HEK293T (cell line): ENCODE results near the gene ATG14.
"Not testable (repeated sequence)": the region's sequence is repeated elsewhere in the genome, so short reads cannot be mapped to it uniquely, and the experiment has no call there.

Source experiments
- CTCF ChIA-PET: fragments of 350-600 bp; formaldehyde crosslinking; extraction: SDS; loops from one replicate; lab custom pipeline; 2021; ENCODE audit warnings: antibody characterized with exemption, inconsistent platforms; lab: Yijun Ruan, JAX
- POLR2A ChIA-PET: fragments of 350-600 bp; formaldehyde crosslinking; extraction: SDS; loops from one replicate; lab custom pipeline; 2020; ENCODE audit warnings: antibody characterized with exemption, inconsistent platforms; lab: Yijun Ruan, JAX
- DNase-seq: peaks from one replicate; pipeline ENCODE4 v3.0.0; 2012; ENCODE audit warnings: mixed read lengths; ENCODE audit errors: extremely low spot score
- ARNT ChIP-seq: fragments of 450-650 bp; IDR thresholded peaks from 2 replicates; pipeline ENCODE4 v1.6.1; 2017; ENCODE audit warnings: mild to moderate bottlenecking
- BHLHE40 ChIP-seq: fragments of 450-650 bp; IDR thresholded peaks from 2 replicates; pipeline ENCODE4 v1.6.1; 2016; ENCODE audit warnings: mild to moderate bottlenecking, moderate library complexity, borderline replicate concordance
- CTBP1 ChIP-seq: fragments of 450-650 bp; IDR thresholded peaks from 2 replicates; pipeline ENCODE4 v1.6.1; 2016; ENCODE audit warnings: borderline replicate concordance
- ELF4 ChIP-seq: fragments of 450-650 bp; IDR thresholded peaks from 2 replicates; pipeline ENCODE4 v1.6.1; 2017; ENCODE audit warnings: antibody characterized with exemption
- FOXA1 ChIP-seq: fragments of 450-650 bp; IDR thresholded peaks from 2 replicates; pipeline ENCODE4 v1.6.1; 2016; ENCODE audit warnings: mild to moderate bottlenecking
- FOXK2 ChIP-seq: fragments of 450-650 bp; IDR thresholded peaks from 2 replicates; pipeline ENCODE4 v1.6.1; 2016; ENCODE audit warnings: mild to moderate bottlenecking
- FOXM1 ChIP-seq: fragments of 450-650 bp; IDR thresholded peaks from 2 replicates; pipeline ENCODE4 v1.6.1; 2017; ENCODE audit warnings: mild to moderate bottlenecking, borderline replicate concordance
- HDGF ChIP-seq: fragments of 450-650 bp; IDR thresholded peaks from 2 replicates; pipeline ENCODE4 v1.6.1; 2017; ENCODE audit warnings: antibody characterized with exemption, borderline replicate concordance
- L3MBTL2 ChIP-seq: fragments of 450-650 bp; conservative IDR thresholded peaks from 2 replicates; pipeline ENCODE4 v1.6.1; 2016; ENCODE audit warnings: mild to moderate bottlenecking
- LEF1 ChIP-seq: fragments of 450-650 bp; IDR thresholded peaks from 2 replicates; pipeline ENCODE4 v1.6.1; 2017; ENCODE audit warnings: mild to moderate bottlenecking, borderline replicate concordance
- NFRKB ChIP-seq: fragments of 450-650 bp; IDR thresholded peaks from 2 replicates; pipeline ENCODE4 v1.6.1; 2016; ENCODE audit warnings: mild to moderate bottlenecking, moderate library complexity
- SP1 ChIP-seq: fragments of 450-650 bp; IDR thresholded peaks from 2 replicates; pipeline ENCODE4 v1.6.1; 2017
- SUZ12 ChIP-seq: fragments of 450-650 bp; IDR thresholded peaks from 2 replicates; pipeline ENCODE4 v1.6.1; 2016; ENCODE audit warnings: mild to moderate bottlenecking
- TARDBP ChIP-seq: fragments of 450-650 bp; IDR thresholded peaks from 2 replicates; pipeline ENCODE4 v1.6.1; 2016
- ZNF384 ChIP-seq: fragments of 450-650 bp; IDR thresholded peaks from 2 replicates; pipeline ENCODE4 v1.6.1; 2016
- TF ChIP-seq, protein P1 (sequence below): fragments of 450-650 bp; IDR thresholded peaks from 2 replicates; pipeline ENCODE4 v1.6.1; 2016

The ATG14 gene

DNA sequence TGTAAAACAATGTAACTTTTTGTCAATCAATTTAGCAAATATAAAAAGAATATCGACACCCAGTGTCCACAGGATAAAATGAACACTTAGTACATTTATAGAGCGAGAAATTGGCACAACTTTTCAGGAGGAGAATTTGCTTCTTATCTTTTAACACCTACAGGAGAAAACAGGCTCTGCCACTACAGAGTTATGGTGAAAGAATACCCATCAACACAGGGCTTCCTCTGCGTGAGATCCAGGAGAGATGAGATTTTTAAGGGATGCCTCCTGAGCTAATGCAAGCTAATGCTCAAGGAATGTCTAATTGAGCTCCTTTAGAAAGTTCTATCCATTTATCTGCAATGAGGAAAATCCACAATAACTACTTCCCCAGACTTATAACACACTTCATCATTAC lies 21.0 kb upstream of the ATG14 start:
- no peak for TF ChIP-seq FOXK2
- TF ChIP-seq ZNF384, result no peak
- no peak for TF ChIP-seq ARNT
- TF ChIP-seq, protein P1, sequence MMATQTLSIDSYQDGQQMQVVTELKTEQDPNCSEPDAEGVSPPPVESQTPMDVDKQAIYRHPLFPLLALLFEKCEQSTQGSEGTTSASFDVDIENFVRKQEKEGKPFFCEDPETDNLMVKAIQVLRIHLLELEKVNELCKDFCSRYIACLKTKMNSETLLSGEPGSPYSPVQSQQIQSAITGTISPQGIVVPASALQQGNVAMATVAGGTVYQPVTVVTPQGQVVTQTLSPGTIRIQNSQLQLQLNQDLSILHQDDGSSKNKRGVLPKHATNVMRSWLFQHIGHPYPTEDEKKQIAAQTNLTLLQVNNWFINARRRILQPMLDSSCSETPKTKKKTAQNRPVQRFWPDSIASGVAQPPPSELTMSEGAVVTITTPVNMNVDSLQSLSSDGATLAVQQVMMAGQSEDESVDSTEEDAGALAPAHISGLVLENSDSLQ, result no peak
- no peak for TF ChIP-seq L3MBTL2
- TF ChIP-seq BHLHE40, result no peak
- TF ChIP-seq LEF1, result no peak
- TF ChIP-seq CTBP1, result no peak
- no peak for TF ChIP-seq NFRKB
- no peak for TF ChIP-seq FOXA1
- no peak for TF ChIP-seq ELF4
- TF ChIP-seq SUZ12, result no peak
- TF ChIP-seq FOXM1, result no peak
- POLR2A ChIA-PET, result no interaction called here
- CTCF ChIA-PET, result no interaction called here
- DNase-seq, result no peak

DNA sequence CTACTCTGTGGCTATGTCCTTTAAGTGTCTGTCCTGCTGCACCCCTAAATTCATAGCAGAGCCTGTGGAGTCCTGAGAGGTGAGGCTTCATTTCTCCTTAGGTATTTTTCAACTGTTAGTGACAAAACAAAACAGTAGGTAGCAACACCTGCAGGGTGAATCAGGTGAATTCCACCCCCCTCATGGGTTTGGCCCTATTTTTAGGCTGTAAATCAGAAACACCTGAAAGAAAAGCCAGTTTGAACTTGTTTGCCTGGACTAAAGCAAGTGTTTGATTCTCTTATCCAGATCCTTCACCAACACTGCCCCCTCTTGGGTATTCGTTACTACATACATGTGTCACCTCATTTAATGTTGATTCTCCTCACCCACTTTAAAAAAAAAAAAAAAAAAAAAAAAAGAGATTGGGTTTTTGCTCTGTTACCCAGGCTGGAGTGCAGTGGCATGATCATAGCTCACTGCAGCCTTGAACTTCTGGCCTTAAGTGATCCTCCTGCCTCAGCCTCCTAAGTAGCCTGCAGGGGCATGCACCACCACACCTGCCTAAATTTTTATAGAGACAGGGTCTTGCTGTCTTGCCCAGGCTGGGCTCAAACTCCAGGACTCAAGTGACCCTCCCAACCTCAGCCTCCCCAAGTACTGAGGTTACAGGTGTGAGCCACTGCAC lies 18.5 kb upstream of the ATG14 start:
- peak; percentile 44 for DNase-seq
- CTCF ChIA-PET, result interaction anchor here (0.6 kb wide), 1 partner anchor 59 kb away, joined by 3 read pairs; no protein-coding TSS in a partner anchor
- POLR2A ChIA-PET, result no interaction called here
- TF ChIP-seq ZNF384, result peak; percentile 88
- TF ChIP-seq, protein P1, result no peak

DNA sequence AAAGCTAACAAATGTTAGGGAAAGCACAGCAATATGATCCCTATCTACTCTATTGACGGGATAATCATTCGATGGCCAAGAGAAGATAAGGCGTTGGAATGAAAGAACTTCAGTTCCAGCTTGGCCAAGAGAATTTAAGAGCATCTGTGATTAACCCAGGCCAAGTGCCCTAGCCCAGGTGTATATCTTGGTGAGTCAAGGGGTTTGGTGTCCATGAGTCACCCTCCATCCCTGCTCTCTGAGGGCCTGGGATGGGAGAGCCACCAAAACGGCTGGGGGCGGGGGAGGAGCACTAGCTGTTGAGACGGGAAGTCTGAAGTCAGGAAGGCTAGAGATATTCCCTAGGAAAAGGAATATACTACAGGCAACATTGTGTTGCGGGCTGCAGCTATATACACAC lies 15.8 kb upstream of the ATG14 start:
- TF ChIP-seq ZNF384 (no peak), SP1 (no peak)
- CTCF ChIA-PET, result interaction anchor here (0.7 to 2.6 kb wide), 4 partner anchors 10 to 19 kb away, joined by 4 to 13 read pairs (median 6); no protein-coding TSS in a partner anchor
- POLR2A ChIA-PET, result interaction anchor here (1.7 kb wide), 1 partner anchor 16 kb away, joined by 11 read pairs; the partner anchor contains the start of gene ATG14
- no peak for DNase-seq

DNA sequence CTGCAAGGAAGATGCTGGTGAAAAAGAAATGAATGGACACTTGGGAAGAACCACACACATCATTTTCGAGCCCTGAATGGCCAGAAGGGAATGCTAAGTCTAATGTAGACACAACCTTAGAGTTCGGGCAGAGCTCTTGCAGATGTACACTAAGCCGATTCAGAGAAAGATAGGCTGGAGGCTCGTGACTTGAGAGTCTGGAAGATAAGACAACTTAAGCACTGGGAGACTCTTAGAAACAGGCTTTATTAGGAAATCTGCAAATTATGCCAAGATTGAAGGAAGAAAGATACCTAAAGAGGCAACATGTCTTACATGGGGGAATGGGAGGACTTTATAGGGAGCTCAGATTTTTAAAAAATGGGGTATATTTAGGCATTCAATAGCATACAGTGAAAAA lies 15.3 kb upstream of the ATG14 start:
- POLR2A ChIA-PET, result interaction anchor here (1.7 kb wide), 1 partner anchor 15 kb away, joined by 11 read pairs; the partner anchor contains the start of gene ATG14

DNA sequence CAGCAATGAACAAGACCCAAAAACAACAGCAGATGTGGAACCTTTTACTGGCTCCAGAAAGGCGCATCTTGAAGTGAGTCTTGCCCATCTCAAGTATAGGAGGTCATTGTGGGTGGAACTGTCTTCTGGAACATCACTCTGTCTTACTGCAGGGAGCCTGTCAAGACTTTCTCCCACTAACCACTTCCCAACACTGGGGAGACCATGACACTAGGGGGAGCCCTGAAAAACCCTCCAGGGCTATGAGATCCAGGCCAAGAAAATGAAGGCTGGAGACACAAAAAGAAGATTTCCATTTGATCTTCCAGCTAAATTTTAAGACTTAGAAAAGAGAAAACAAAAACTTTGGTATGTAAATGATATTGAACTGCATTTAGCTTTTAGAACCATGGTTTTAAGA lies 13.5 kb upstream of the ATG14 start:
- no peak for DNase-seq
- no peak for TF ChIP-seq FOXK2
- TF ChIP-seq FOXA1, result no peak
- no peak for TF ChIP-seq ARNT
- POLR2A ChIA-PET, result no interaction called here
- CTCF ChIA-PET, result interaction anchor here (0.6 to 2.3 kb wide), 4 partner anchors 9 to 366 kb away, joined by 3 to 8 read pairs (median 4); no protein-coding TSS in a partner anchor

More for the DNA sequence above, 15.3 kb upstream of the ATG14 start:
- TF ChIP-seq NFRKB (no peak), ZNF384 (no peak), HDGF (no peak), ARNT (no peak), FOXA1 (no peak), SUZ12 (no peak), CTBP1 (no peak), ELF4 (no peak), SP1 (no peak), FOXM1 (no peak), FOXK2 (no peak), TARDBP (no peak), LEF1 (no peak), L3MBTL2 (no peak), BHLHE40 (no peak)
- TF ChIP-seq, protein P1, result no peak
- CTCF ChIA-PET, result interaction anchor here (0.7 to 2.6 kb wide), 3 partner anchors 10 to 13 kb away, joined by 4 to 13 read pairs (median 5); no protein-coding TSS in a partner anchor
- DNase-seq, result no peak

DNA sequence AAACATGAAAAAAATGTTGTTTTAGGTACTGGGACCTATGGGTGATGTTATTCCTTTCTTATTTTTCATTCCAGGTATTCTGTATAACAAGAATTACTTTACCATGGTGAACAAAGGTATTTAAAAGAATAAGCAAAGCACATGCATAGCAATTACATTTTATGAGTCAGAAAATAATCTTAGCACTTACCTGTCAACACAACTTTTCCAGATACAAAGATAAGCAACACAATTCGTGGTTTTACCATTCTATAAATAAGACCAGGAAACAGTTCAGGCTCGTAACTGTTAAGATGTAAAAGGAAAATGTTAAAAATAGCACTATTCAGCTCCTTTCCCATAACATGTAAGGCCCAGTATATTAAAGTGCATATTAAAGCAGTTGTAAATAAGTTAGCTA lies 12.3 kb upstream of the ATG14 start:
- no peak for TF ChIP-seq FOXM1
- no peak for TF ChIP-seq SUZ12
- TF ChIP-seq ELF4, result no peak
- TF ChIP-seq FOXK2, result no peak
- TF ChIP-seq, protein P1, result no peak
- no peak for TF ChIP-seq LEF1
- no peak for TF ChIP-seq SP1
- no peak for TF ChIP-seq NFRKB
- no peak for TF ChIP-seq ZNF384
- TF ChIP-seq BHLHE40, result no peak
- TF ChIP-seq CTBP1, result no peak
- no peak for TF ChIP-seq FOXA1
- no peak for TF ChIP-seq L3MBTL2
- TF ChIP-seq ARNT, result no peak
- no peak for TF ChIP-seq HDGF
- TF ChIP-seq TARDBP, result no peak
- DNase-seq, result no peak
- ChIA-PET POLR2A (no interaction called here), CTCF (interaction anchor here (2.3 kb wide), 1 partner anchor 14 kb away, joined by 8 read pairs; no protein-coding TSS in a partner anchor)

DNA sequence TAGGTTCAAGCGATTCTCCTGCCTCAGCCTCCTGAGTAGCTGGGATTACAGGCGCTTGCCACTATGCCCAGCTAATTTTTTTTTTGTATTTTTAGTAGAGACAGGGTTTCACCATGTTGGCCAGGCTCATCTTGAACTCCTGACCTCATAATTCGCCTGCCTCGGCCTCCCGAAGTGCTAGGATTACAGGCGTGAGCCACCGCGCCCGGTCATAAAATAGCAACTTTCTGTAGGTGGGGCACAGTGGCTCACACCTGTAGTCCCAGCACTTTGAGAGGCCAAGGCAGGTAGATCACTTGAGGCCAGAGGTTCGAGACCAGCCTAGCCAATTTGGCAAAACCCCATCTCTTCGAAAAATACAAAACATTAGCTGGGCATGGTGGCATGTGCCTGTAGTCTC lies 10.7 kb upstream of the ATG14 start:
- DNase-seq, result not testable (repeated sequence)
- CTCF ChIA-PET, result interaction anchor here (0.7 kb wide), 1 partner anchor 24 kb away, joined by 3 read pairs; no protein-coding TSS in a partner anchor
- POLR2A ChIA-PET, result interaction anchor here (0.7 kb wide), 1 partner anchor 750 kb away, joined by 3 read pairs; no protein-coding TSS in a partner anchor
